ENCODE data around the gene CCDC60. TPM values are rescaled to one million over a fixed set of nuclear protein-coding genes. Genes with fewer than 3 reads are reported as not detected.

CCDC60 gene
- total and polyA plus RNA-seq, 2 donors from 2014 or later: not detected

GRCh38 chr12:119302451-119303080, 32.0 kb upstream of the CCDC60 start:
- Histone ChIP-seq H3K4me3 (ENCODE audit: low read length in 3 of 3) (no peak overlapping the region), H3K27ac (ENCODE audit: low read depth in 2 of 2, low read length in 2 of 2) (no peak overlapping the region), H3K36me3 (ENCODE audit: control insufficient read depth in 2 of 3, insufficient read depth in 3 of 3, low read length in 3 of 3) (no peaks in the 10 kb centered on the region), H3K27me3 (ENCODE audit: control insufficient read depth, insufficient read depth, low read length) (no peaks in the 10 kb centered on the region), H3K4me1 (ENCODE audit: control insufficient read depth in 2 of 3, insufficient read depth in 2 of 3, low read depth in 1 of 3, low read length in 3 of 3) (no peaks in the 10 kb centered on the region), H3K9ac (ENCODE audit: low read length in 3 of 3) (no peak overlapping the region), H3K9me3 (ENCODE audit: control insufficient read depth in 2 of 3, insufficient read depth in 1 of 3, low read length in 3 of 3) (no peaks in the 10 kb centered on the region)
- no peak for TF ChIP-seq CTCF (IDR thresholded peaks at IDR 0.05; ENCODE audit: borderline replicate concordance, extremely low read depth, insufficient read depth)
- intact Hi-C loops (cut with DNase I): no loop called here
- DNase-seq (peak in 2 of 5 donors; percentile 16 to 59), FAIRE-seq (no peak)

GRCh38 chr12:119306593-119306992, 27.9 kb upstream of the CCDC60 start:
- Histone ChIP-seq H3K4me1 (ENCODE audit: control insufficient read depth in 2 of 3, insufficient read depth in 2 of 3, low read depth in 1 of 3, low read length in 3 of 3) (no peaks in the 10 kb centered on the region), H3K27ac (ENCODE audit: low read depth in 2 of 2, low read length in 2 of 2) (no peak overlapping the region), H3K36me3 (ENCODE audit: control insufficient read depth in 2 of 3, insufficient read depth in 3 of 3, low read length in 3 of 3) (no peaks in the 10 kb centered on the region), H3K9ac (ENCODE audit: low read length in 3 of 3) (no peak overlapping the region), H3K9me3 (ENCODE audit: control insufficient read depth in 2 of 3, insufficient read depth in 1 of 3, low read length in 3 of 3) (no peaks in the 10 kb centered on the region), H3K27me3 (ENCODE audit: control insufficient read depth, insufficient read depth, low read length) (no peaks in the 10 kb centered on the region), H3K4me3 (ENCODE audit: low read length in 3 of 3) (no peak overlapping the region)
- no peak for FAIRE-seq
- intact Hi-C loops (cut with DNase I): no loop called here
- no peak for TF ChIP-seq CTCF (IDR thresholded peaks at IDR 0.05; ENCODE audit: borderline replicate concordance, extremely low read depth, insufficient read depth)
- DNase-seq: no peak

GRCh38 chr12:119307747-119308146, 26.8 kb upstream of the CCDC60 start:
- Histone ChIP-seq H3K27ac (ENCODE audit: low read depth in 2 of 2, low read length in 2 of 2) (no peak overlapping the region), H3K9ac (ENCODE audit: low read length in 3 of 3) (no peak overlapping the region), H3K9me3 (ENCODE audit: control insufficient read depth in 2 of 3, insufficient read depth in 1 of 3, low read length in 3 of 3) (no peaks in the 10 kb centered on the region), H3K36me3 (ENCODE audit: control insufficient read depth in 2 of 3, insufficient read depth in 3 of 3, low read length in 3 of 3) (no peaks in the 10 kb centered on the region), H3K27me3 (ENCODE audit: control insufficient read depth, insufficient read depth, low read length) (no peaks in the 10 kb centered on the region), H3K4me1 (ENCODE audit: control insufficient read depth in 2 of 3, insufficient read depth in 2 of 3, low read depth in 1 of 3, low read length in 3 of 3) (no peaks in the 10 kb centered on the region), H3K4me3 (ENCODE audit: low read length in 3 of 3) (no peak overlapping the region)
- FAIRE-seq (no peak), DNase-seq (no peak)
- no peak for TF ChIP-seq CTCF (IDR thresholded peaks at IDR 0.05; ENCODE audit: borderline replicate concordance, extremely low read depth, insufficient read depth)
- intact Hi-C loops (cut with DNase I): no loop called here

All from kidney (tissue), 14 donors.